Adipocyte (in vitro differentiated cells): ENCODE results near the gene RIN3.

Source experiments
- DNase-seq: peaks from one replicate; pipeline ENCODE4 v3.0.0-alpha.2; 2015; ENCODE audit warnings: low read depth
- H3K27me3 ChIP-seq: replicated peaks from 2 replicates; pipeline ENCODE4 v1.7.0; 2013; ENCODE audit warnings: mild to moderate bottlenecking, low read length, moderate library complexity; ENCODE audit not compliant: control insufficient read depth, insufficient read depth
- H3K36me3 ChIP-seq: 2 replicates; pipeline ENCODE4 v1.7.0; 2013; ENCODE audit warnings: low read length, mild to moderate bottlenecking, moderate library complexity; ENCODE audit not compliant: control insufficient read depth, insufficient read depth, severe bottlenecking
- H3K4me1 ChIP-seq: 2 replicates; pipeline ENCODE4 v1.7.0; 2013; ENCODE audit warnings: mild to moderate bottlenecking, low read length, moderate library complexity; ENCODE audit not compliant: control insufficient read depth, insufficient read depth
- H3K4me3 ChIP-seq: 2 replicates; pipeline ENCODE4 v1.7.0; 2013; ENCODE audit warnings: mild to moderate bottlenecking, low read length, moderate library complexity
- H3K9ac ChIP-seq: 2 replicates; pipeline ENCODE4 v1.7.0; 2013; ENCODE audit warnings: mild to moderate bottlenecking, low read length, moderate library complexity
- H3K9me3 ChIP-seq: 2 replicates; pipeline ENCODE4 v1.7.0; 2013; ENCODE audit warnings: mild to moderate bottlenecking, low read length, moderate library complexity; ENCODE audit not compliant: control insufficient read depth

The RIN3 gene

GRCh38 chr14:92473261-92473968 lies 40.2 kb upstream of the RIN3 start:
- peak; percentile 87 for DNase-seq
- peaks cover 40% of the 10 kb centered on the region for H3K4me1 ChIP-seq

GRCh38 chr14:92473969-92474535 lies 39.5 kb upstream of the RIN3 start:
- Histone ChIP-seq H3K4me3 (peak overlapping the region; percentile 35), H3K9me3 (no peaks in the 10 kb centered on the region), H3K27me3 (no peaks in the 10 kb centered on the region), H3K9ac (peak overlapping the region; percentile 35), H3K36me3 (no peaks in the 10 kb centered on the region), H3K4me1 (peaks cover 40% of the 10 kb centered on the region)
- no peak for DNase-seq

More at GRCh38 chr14:92473261-92473968, 40.2 kb upstream of the RIN3 start:
- Histone ChIP-seq H3K36me3 (no peaks in the 10 kb centered on the region), H3K4me3 (peak overlapping the region; percentile 35), H3K27me3 (no peaks in the 10 kb centered on the region), H3K9ac (peak overlapping the region; percentile 35), H3K9me3 (no peaks in the 10 kb centered on the region)

GRCh38 chr14:92475037-92475436 lies 38.5 kb upstream of the RIN3 start:
- H3K9me3 ChIP-seq, result no peaks in the 10 kb centered on the region
- peaks cover 40% of the 10 kb centered on the region for H3K4me1 ChIP-seq
- no peak overlapping the region for H3K4me3 ChIP-seq
- H3K9ac ChIP-seq, result no peak overlapping the region
- no peak for DNase-seq
- H3K27me3 ChIP-seq, result no peaks in the 10 kb centered on the region
- H3K36me3 ChIP-seq, result no peaks in the 10 kb centered on the region

- Histone ChIP-seq H3K4me3 (no peak overlapping the region), H3K27me3 (no peaks in the 10 kb centered on the region), H3K9ac (no peak overlapping the region), H3K36me3 (no peaks in the 10 kb centered on the region), H3K4me1 (peaks cover 40% of the 10 kb centered on the region), H3K9me3 (no peaks in the 10 kb centered on the region)
- DNase-seq, result peak; percentile 89
Observed at GRCh38 chr14:92475451-92476187, 38.0 kb upstream of the RIN3 start.

- no peak overlapping the region for H3K9ac ChIP-seq
- H3K4me1 ChIP-seq, result peaks cover 17% of the 10 kb centered on the region
- no peak for DNase-seq
- H3K4me3 ChIP-seq, result no peak overlapping the region
- H3K9me3 ChIP-seq, result no peaks in the 10 kb centered on the region
- H3K27me3 ChIP-seq, result peaks cover 13% of the 10 kb centered on the region
- no peaks in the 10 kb centered on the region for H3K36me3 ChIP-seq
Observed at GRCh38 chr14:92480856-92481255, 32.7 kb upstream of the RIN3 start.

GRCh38 chr14:92481386-92481785 lies 32.2 kb upstream of the RIN3 start:
- H3K36me3 ChIP-seq, result no peaks in the 10 kb centered on the region
- DNase-seq, result peak; percentile 74
- peaks cover 13% of the 10 kb centered on the region for H3K27me3 ChIP-seq
- H3K9ac ChIP-seq, result no peak overlapping the region
- no peak overlapping the region for H3K4me3 ChIP-seq
- peaks cover 13% of the 10 kb centered on the region for H3K4me1 ChIP-seq
- no peaks in the 10 kb centered on the region for H3K9me3 ChIP-seq

GRCh38 chr14:92481811-92482555 lies 31.6 kb upstream of the RIN3 start:
- Histone ChIP-seq H3K9ac (no peak overlapping the region), H3K4me3 (no peak overlapping the region), H3K9me3 (no peaks in the 10 kb centered on the region), H3K36me3 (no peaks in the 10 kb centered on the region), H3K27me3 (peaks cover 13% of the 10 kb centered on the region), H3K4me1 (peaks cover 13% of the 10 kb centered on the region)
- no peak for DNase-seq

GRCh38 chr14:92482621-92483319 lies 30.8 kb upstream of the RIN3 start:
- H3K9me3 ChIP-seq, result no peaks in the 10 kb centered on the region
- no peaks in the 10 kb centered on the region for H3K36me3 ChIP-seq
- H3K9ac ChIP-seq, result no peak overlapping the region
- no peak for DNase-seq
- peaks cover 13% of the 10 kb centered on the region for H3K27me3 ChIP-seq
- peaks cover 13% of the 10 kb centered on the region for H3K4me1 ChIP-seq
- no peak overlapping the region for H3K4me3 ChIP-seq

- H3K27me3 ChIP-seq, result peaks cover 13% of the 10 kb centered on the region
- peaks cover 13% of the 10 kb centered on the region for H3K4me1 ChIP-seq
- no peaks in the 10 kb centered on the region for H3K9me3 ChIP-seq
- no peak overlapping the region for H3K9ac ChIP-seq
- no peak for DNase-seq
- no peaks in the 10 kb centered on the region for H3K36me3 ChIP-seq
- no peak overlapping the region for H3K4me3 ChIP-seq
Observed at GRCh38 chr14:92484132-92484823, 29.3 kb upstream of the RIN3 start.

GRCh38 chr14:92486881-92487280 lies 26.7 kb upstream of the RIN3 start:
- no peak overlapping the region for H3K4me3 ChIP-seq
- H3K9me3 ChIP-seq, result no peaks in the 10 kb centered on the region
- H3K9ac ChIP-seq, result no peak overlapping the region
- DNase-seq, result peak; percentile 36
- H3K4me1 ChIP-seq, result peaks cover 5% of the 10 kb centered on the region
- H3K36me3 ChIP-seq, result no peaks in the 10 kb centered on the region
- H3K27me3 ChIP-seq, result peaks cover 13% of the 10 kb centered on the region
